Right lobe of liver (tissue), 4 donors: ENCODE results near the gene CYP1A1.

ENCODE experiments used
- CTCF ChIP-seq, 4 donors: fragments of 200-600 bp in 3 of 4; fragments of 450-650 bp in 1 of 4; IDR thresholded peaks; one replicate each; pipeline versions ENCODE4 v1.5.1 to v1.8.0; 2016 to 2022; ENCODE audit warnings: antibody characterized with exemption in 4 of 4, mild to moderate bottlenecking in 2 of 4
- POLR2A ChIP-seq: fragments of 450-650 bp; IDR thresholded peaks from one replicate; pipeline ENCODE4 v1.6.1; 2017; ENCODE audit warnings: antibody characterized with exemption, mild to moderate bottlenecking
- donor health status: DM: no; HTN: no; CAD: no.
- donor health status: DM: no; HTN: no; CAD: no.
- donor health status: DM: no; HTN: yes; CAD: no.

GRCh38 chr15:74710319-74711094 is 14.8 kb downstream of the CYP1A1 start:
- TF ChIP-seq CTCF (IDR thresholded peaks at IDR 0.05) (no peak), POLR2A (no peak)
